Heart left ventricle (tissue), 13 donors: ENCODE measurements around the gene TMEM128.

Source experiments
- POLR2A ChIP-seq, 2 donors: fragments of 450-650 bp; IDR thresholded peaks; one replicate each; pipeline ENCODE4 v1.6.1; 2017; ENCODE audit warnings: antibody characterized with exemption in 2 of 2, mild to moderate bottlenecking in 2 of 2, moderate library complexity in 2 of 2
- TF ChIP-seq, protein P1 (sequence below), 12 donors: fragments of 200-600 bp; sonication (generic) in 4 of 12; IDR thresholded peaks; one replicate each; pipeline versions ENCODE4 v1.5.0 to v1.8.0; 2018 to 2022; ENCODE audit warnings: antibody characterized with exemption in 12 of 12, mild to moderate bottlenecking in 5 of 12
- donor health status: ischemic (EF 13 %, LVEDD 7.1; RV severe dilation, severe dysfunction).
- donor health status: DM: no; HTN: yes; CAD: no.
- donor health status: DM: no; HTN: no; CAD: no.
- donor health status: ischemic (EF 25% LVEDD 6.9; RV normal size, moderate dysfunction).
- donor health status: ischemic (EF 25% LVEDD 5.7; RV mildly dilated, moderate dysfunction).
- donor health status: ischemic (EF 35%, LVEDD 5.7; RV mildly dilated, moderate dysfunction).
- donor health status: nonischemic (EF 11% LVEDD 7.7; RV severe dilation, severe dysfunction).
- donor health status: DM: yes; HTN: yes; CAD: no.
- donor health status: PGD.
- donor health status: ischemic (EF 29% LVEDD 5.4; RV normal size, mild dysfunction).
- donor health status: nonischemic (EF 23%, LVEDD 6.1; RV moderate dilation, normal function).

DNA sequence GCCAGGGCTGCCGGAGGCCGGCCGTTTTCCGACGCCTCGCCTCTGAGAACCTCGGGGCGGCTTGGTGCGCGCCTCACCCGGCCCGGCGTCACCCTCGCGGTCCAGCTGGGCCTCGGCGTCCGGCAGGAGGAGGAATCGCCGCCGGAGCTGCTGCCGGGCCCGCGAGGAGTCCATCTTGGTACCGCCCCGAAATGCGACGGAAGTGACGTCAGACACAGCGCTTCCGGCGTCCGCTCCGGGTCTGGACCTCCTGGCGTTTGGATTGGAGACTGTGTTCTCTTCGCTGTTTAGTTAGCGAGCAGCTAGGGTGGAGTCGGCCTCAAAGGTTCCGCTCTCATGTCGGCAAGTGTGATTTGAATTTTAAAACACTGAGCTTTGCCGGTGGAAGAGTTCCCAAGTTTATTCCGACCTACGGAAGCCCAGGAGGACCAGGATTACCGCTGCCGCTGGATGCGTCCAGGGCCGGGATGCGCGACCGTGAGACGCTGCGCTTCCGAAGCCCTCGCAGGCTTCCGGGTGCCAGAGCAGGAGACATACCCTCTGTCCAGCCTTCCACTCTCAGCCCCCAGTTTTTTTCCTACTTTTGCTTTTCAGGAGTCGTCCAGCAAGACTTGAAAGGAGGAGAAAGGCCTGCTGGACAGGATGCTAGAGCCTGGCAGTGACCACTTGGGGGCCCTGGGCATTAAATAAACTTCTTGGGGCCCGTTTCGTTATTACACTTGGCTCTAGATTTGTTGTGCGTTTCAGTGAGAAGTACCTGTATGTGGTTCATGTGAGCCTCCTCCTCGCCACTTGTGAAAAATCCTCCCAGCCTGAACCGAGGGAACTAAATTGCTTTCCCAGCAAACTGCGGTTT, at the start of gene TMEM128:
- TF ChIP-seq, protein P1, sequence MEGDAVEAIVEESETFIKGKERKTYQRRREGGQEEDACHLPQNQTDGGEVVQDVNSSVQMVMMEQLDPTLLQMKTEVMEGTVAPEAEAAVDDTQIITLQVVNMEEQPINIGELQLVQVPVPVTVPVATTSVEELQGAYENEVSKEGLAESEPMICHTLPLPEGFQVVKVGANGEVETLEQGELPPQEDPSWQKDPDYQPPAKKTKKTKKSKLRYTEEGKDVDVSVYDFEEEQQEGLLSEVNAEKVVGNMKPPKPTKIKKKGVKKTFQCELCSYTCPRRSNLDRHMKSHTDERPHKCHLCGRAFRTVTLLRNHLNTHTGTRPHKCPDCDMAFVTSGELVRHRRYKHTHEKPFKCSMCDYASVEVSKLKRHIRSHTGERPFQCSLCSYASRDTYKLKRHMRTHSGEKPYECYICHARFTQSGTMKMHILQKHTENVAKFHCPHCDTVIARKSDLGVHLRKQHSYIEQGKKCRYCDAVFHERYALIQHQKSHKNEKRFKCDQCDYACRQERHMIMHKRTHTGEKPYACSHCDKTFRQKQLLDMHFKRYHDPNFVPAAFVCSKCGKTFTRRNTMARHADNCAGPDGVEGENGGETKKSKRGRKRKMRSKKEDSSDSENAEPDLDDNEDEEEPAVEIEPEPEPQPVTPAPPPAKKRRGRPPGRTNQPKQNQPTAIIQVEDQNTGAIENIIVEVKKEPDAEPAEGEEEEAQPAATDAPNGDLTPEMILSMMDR (IDR thresholded peaks at IDR 0.05), result peak in 5 of 12 donors; percentile 17 to 40 (median 31)
- peak in 1 of 2 donors; percentile 63 for TF ChIP-seq POLR2A (IDR thresholded peaks at IDR 0.05)
